Astrocyte of the spinal cord (primary cell): ENCODE measurements around the gene TBC1D22A.
A peak's percentile ranks its signal among the peaks of the same experiment; 100 is the strongest.

ENCODE experiments used
- DNase-seq: peaks from one replicate; pipeline ENCODE4 v3.0.0; 2011; ENCODE audit warnings: low read depth, low spot score
- H3K4me3 ChIP-seq: 2 replicates; pipeline ENCODE4 v1.5.1; 2011; ENCODE audit warnings: low read depth, mild to moderate bottlenecking, low read length, moderate library complexity
- CTCF ChIP-seq: IDR thresholded peaks from 2 replicates; pipeline ENCODE4 v1.5.1; 2012; ENCODE audit warnings: low read depth, mild to moderate bottlenecking, low read length, inconsistent platforms
- in situ Hi-C: cut with HindIII; loops from 2 replicates; pipeline ENCODE4 v1.10.0; 2017; ENCODE audit warnings: low sequenced_read_pairs

The TBC1D22A gene

GRCh38 chr22:46824980-46825544 is 62.6 kb downstream of the TBC1D22A start:
- TF ChIP-seq CTCF, result no peak
- H3K4me3 ChIP-seq, result no peak overlapping the region
- in situ Hi-C loops, result no loop called here
- DNase-seq, result no peak

DNA sequence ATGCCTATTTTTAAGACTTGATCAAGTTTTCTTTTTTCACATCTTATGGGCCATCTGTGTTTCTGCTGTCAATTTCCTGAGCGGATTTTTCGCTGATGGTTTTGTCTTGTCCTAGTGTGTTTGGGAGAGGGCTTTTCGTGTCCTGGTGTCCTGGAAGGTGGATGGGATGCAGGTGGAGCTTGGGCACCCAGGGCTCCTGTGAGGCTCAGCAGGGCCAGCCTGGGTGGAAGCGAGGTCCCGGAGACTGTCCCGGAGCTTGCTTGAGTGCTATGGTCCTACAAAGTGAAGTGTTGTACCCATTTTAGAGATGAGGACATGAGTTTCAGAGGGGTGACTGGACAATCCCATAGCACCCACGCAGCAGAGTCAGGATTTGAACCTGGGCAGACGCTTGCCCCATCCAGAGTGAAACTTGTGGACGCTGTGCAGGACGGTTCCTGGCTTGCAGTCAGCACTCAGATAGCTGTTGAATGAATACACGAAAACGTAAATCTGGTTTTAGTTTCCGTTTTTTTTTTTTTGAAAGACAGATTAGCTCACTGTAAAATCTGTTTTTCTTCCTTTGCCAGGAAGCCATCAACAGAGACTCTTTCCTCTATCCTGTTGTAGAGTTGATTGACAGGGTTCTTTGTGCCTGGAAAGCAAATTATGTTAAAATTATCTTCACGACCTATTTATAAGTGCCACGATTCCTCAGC is 64.1 kb downstream of the TBC1D22A start:
- DNase-seq, result no peak
- no peak overlapping the region for H3K4me3 ChIP-seq
- in situ Hi-C loops, result no loop called here
- no peak for TF ChIP-seq CTCF

DNA sequence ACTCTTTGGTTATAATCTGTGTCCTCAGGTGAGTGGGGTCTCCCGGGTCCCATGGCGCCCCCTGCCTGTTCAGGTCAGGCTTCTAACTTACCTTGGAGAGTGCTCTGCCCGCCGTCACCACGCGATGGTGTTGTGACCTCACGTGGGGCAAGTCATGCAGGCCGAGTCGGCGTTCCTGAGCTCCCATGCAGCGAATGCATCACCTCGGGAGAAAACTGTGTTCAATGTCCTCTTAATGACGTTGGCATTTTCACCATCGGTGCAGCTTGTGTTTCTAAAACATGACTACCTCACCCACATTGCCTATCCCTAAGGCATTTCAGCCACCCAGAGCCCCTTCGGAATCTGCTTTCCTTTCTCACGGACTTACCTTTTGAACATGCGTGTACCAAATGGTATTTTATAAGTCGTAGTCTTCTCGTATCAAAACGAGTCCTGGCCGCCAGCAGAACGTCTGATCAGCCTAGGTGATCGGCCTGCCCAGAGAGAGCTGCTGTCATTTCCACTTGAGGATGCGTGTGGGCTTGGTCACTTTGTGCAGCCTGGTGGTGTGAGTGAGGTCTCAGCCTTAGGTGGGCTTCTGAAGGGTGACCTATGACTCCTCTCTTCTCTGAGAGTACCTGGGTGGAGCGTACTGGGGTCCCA is 64.8 kb downstream of the TBC1D22A start:
- H3K4me3 ChIP-seq, result no peak overlapping the region
- TF ChIP-seq CTCF, result no peak
- in situ Hi-C loops, result no loop called here
- no peak for DNase-seq

GRCh38 chr22:46827781-46828180 is 65.3 kb downstream of the TBC1D22A start:
- H3K4me3 ChIP-seq, result no peak overlapping the region
- in situ Hi-C loops, result no loop called here
- DNase-seq, result no peak
- TF ChIP-seq CTCF, result no peak

- no peak for TF ChIP-seq CTCF
- no peak for DNase-seq
- in situ Hi-C loops, result no loop called here
- H3K4me3 ChIP-seq, result no peak overlapping the region
These were observed 66.0 kb downstream of the TBC1D22A start for GRCh38 chr22:46828323-46828900.

- peak; percentile 92 for DNase-seq
- no peak overlapping the region for H3K4me3 ChIP-seq
- in situ Hi-C loops, result no loop called here
- no peak for TF ChIP-seq CTCF
These were observed 66.9 kb downstream of the TBC1D22A start for GRCh38 chr22:46829117-46829891.
